Glutamatergic neuron (in vitro differentiated cells): Measurements from ENCODE around the gene ZDHHC8. TPM values are rescaled to one million over a fixed set of nuclear protein-coding genes. Genes with fewer than 3 reads are reported as not detected.

Source experiments
- DNase-seq: peaks from one replicate; pipeline ENCODE4 v3.0.0; 2022
- H3K27ac Mint-ChIP-seq: one replicate; pipeline ENCODE4 v1.8.0; 2020; ENCODE audit warnings: mild to moderate bottlenecking, mixed read lengths, inconsistent platforms; ENCODE audit not compliant: unreplicated experiment
- H3K27me3 Mint-ChIP-seq: one replicate; pipeline ENCODE4 v1.8.0; 2020; ENCODE audit warnings: mild to moderate bottlenecking, moderate library complexity, mixed read lengths, inconsistent platforms; ENCODE audit not compliant: unreplicated experiment
- H3K36me3 Mint-ChIP-seq: one replicate; pipeline ENCODE4 v1.8.0; 2020; ENCODE audit warnings: mild to moderate bottlenecking, mixed read lengths, inconsistent platforms; ENCODE audit not compliant: unreplicated experiment
- H3K4me1 Mint-ChIP-seq: one replicate; pipeline ENCODE4 v1.8.0; 2020; ENCODE audit warnings: mild to moderate bottlenecking, low read depth, mixed read lengths, inconsistent platforms; ENCODE audit not compliant: unreplicated experiment
- H3K4me3 Mint-ChIP-seq: one replicate; pipeline ENCODE4 v1.8.0; 2020; ENCODE audit warnings: mild to moderate bottlenecking, mixed read lengths, inconsistent platforms; ENCODE audit not compliant: unreplicated experiment
- H3K9me3 Mint-ChIP-seq: one replicate; pipeline ENCODE4 v1.8.0; 2020; ENCODE audit warnings: mild to moderate bottlenecking, moderate library complexity, mixed read lengths, inconsistent platforms; ENCODE audit not compliant: unreplicated experiment
- total RNA-seq: library from RNA; stranded (reverse); fragmentation: NEBNext Ultra II Directional; extraction: Animal tissue kit (Norgen Biotek cat#: 25700); gene quantifications from one replicate; pipeline ENCODE4 v1.2.1, GENCODE V29; 2021; ENCODE audit not compliant: unreplicated experiment
- TF ChIP-seq, protein P1 (sequence below): fragments of 200-600 bp; sonication (generic); IDR thresholded peaks from one replicate; pipeline ENCODE4 v1.5.0; 2021; ENCODE audit not compliant: partially characterized antibody, unreplicated experiment

The ZDHHC8 gene
- total RNA-seq, 1 donor from 2014 or later = 119 TPM

DNA sequence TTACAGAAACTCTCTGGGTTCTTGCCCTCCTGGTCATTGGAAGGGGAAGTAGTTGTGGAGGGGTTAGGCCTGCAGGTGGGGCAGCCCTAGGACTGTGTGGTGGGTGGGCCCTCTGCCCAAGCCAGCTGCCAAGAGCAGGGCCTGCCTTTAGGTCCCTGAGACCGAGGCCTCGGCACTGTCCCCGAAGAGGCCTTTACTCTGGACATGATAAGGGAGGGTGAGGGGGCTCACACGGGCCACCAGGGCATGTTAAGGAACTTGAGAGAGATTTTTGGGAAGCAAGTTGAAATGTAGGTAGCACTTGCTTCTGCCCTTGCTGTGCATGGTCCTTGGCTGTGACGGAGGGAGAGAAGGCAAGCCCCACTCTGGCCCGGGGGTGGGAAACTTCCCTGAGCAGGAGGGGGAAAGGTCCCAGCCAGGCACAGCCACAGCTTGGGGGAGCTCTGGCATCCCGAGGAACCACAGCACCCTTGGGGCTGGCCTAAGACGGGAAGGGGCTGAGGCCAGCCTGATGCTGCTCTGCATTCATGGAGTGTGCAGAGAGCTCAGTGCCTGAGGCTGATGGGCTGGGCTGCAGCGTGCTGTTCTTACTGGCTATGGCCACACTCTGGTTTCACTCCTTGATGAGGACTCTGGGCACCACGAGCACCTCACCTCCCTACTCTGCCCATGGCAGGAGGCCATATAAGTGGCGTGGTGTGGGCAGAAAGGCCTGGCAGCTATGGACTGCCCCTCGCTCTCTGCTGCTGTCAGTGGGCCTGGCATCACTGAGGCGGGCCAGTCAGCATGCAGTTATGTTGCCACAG lies 23.4 kb upstream of the ZDHHC8 start:
- Mint-ChIP-seq H3K27ac (peak overlapping the region; percentile 69), H3K9me3 (peaks cover 8% of the 10 kb centered on the region), H3K36me3 (peaks cover 6% of the 10 kb centered on the region), H3K27me3 (peaks cover 19% of the 10 kb centered on the region), H3K4me1 (peaks cover 32% of the 10 kb centered on the region), H3K4me3 (peak overlapping the region; percentile 20)
- peak; percentile 14 for DNase-seq
- TF ChIP-seq, protein P1, sequence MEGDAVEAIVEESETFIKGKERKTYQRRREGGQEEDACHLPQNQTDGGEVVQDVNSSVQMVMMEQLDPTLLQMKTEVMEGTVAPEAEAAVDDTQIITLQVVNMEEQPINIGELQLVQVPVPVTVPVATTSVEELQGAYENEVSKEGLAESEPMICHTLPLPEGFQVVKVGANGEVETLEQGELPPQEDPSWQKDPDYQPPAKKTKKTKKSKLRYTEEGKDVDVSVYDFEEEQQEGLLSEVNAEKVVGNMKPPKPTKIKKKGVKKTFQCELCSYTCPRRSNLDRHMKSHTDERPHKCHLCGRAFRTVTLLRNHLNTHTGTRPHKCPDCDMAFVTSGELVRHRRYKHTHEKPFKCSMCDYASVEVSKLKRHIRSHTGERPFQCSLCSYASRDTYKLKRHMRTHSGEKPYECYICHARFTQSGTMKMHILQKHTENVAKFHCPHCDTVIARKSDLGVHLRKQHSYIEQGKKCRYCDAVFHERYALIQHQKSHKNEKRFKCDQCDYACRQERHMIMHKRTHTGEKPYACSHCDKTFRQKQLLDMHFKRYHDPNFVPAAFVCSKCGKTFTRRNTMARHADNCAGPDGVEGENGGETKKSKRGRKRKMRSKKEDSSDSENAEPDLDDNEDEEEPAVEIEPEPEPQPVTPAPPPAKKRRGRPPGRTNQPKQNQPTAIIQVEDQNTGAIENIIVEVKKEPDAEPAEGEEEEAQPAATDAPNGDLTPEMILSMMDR = no peak

DNA sequence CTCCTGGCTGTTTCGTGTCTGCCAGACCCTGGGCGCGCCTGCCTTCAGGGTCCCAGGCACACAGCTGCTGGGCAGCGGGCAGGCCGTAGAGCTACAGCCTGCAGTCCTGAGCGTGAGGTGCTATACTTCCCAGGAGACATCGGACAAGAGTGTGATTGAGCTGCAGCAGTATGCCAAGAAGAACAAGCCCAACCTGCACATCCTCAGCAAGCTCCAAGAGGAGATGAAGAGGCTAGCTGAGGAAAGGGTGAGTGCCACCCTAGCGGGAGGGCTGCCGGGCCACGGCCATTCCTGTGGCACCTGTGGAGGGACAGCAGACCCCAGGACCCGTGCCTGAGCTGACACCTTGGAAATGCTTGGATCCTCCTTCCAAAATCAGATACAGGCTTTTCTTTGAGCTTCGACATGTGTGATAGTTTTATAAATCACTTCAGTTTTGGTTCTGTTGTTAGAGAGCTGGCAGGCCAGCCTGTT lies 22.8 kb upstream of the ZDHHC8 start:
- Mint-ChIP-seq H3K27me3 (peaks cover 16% of the 10 kb centered on the region), H3K36me3 (no peaks in the 10 kb centered on the region), H3K4me1 (peaks cover 26% of the 10 kb centered on the region), H3K27ac (peak overlapping the region; percentile 67), H3K9me3 (peaks cover 6% of the 10 kb centered on the region), H3K4me3 (no peak overlapping the region)
- DNase-seq = peak; percentile 12
- TF ChIP-seq, protein P1 = no peak

DNA sequence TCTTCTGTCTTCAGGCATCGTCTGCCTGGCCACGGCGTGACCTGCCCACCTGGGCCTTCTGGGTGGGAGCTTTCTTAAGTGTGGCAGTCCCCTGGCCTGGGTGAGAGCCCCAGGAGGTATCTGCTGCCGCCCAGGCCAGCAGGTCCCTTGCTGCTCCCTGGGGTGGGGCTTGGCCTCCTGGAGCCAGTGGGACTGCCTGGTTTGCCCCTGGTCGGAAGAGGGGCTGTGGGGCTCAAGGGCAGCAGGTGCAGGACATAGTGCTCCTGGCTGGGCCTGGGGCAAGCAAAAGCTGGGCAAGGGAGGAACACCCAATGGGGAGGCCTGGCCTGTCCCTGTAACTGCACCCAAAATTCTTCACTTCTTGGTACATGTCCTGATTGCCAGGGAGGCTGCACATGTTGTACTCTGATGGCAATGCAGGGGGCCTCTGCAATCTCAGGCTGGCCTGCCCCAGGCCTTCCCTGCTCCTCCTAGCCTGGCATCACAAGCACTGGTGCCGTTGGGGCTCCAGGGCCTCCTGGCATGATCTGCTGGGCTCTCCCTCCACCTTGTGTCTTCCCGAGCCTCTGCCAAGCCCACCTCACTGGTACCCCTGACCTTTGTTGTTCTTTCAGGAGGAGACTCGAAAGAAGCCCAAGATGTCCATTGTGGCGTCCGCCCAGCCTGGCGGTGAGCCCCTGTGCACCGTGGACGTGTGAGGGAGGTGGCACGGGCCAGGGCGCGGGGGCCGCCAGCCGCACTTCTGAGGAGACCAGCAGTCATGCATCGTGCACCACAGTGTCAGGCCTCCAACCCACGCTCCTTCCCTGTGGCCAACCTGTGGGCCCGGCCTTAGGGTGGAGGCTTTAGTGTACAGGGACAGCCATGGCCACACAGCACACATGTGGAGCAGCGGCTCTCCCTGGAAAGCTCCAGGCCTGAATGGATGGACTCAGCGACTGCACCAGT lies 21.9 kb upstream of the ZDHHC8 start:
- DNase-seq = peak; percentile 15
- Mint-ChIP-seq H3K4me3 (no peak overlapping the region), H3K27ac (no peak overlapping the region), H3K4me1 (peaks cover 21% of the 10 kb centered on the region), H3K9me3 (peaks cover 6% of the 10 kb centered on the region), H3K36me3 (no peaks in the 10 kb centered on the region), H3K27me3 (peaks cover 19% of the 10 kb centered on the region)
- TF ChIP-seq, protein P1 = no peak

DNA sequence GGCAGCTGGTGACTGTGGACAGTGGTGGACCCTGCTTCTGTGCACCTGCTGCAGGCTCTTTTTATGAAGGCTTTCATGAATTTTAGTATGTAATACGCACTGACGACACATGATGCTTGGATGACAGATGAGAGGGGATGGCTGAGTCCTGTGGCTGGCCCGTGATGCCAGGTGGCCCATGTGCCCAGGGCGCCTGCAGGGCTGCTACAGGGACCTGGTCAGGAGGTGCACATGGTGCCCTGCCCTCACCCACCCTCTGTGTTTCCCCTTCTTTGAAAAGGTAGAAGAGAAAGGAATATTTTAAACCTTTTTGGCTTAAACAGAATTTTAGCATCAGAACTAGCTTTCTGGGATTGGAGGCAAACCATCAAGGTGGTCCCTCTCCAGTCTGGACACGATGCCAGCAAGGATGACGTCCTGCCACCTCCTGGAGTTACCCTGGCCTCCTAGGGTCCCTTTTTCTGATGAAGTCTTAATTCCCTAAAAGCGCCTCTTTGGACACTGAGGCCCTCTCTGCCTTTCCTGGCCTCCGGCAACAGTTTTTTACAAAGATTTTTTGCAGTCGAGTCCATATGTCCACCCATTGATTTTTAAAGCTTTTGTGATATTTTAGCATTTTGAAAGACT lies 21.1 kb upstream of the ZDHHC8 start:
- DNase-seq = peak; percentile 8
- Mint-ChIP-seq H3K4me3 (no peak overlapping the region), H3K9me3 (peaks cover 3% of the 10 kb centered on the region), H3K4me1 (peaks cover 15% of the 10 kb centered on the region), H3K36me3 (no peaks in the 10 kb centered on the region), H3K27me3 (peaks cover 21% of the 10 kb centered on the region), H3K27ac (peak overlapping the region; percentile 80)
- TF ChIP-seq, protein P1 = no peak
